AG04449 (cell line): ENCODE measurements around the gene DMD.

Source experiments
- CTCF ChIA-PET: fragments of 350-600 bp; formaldehyde crosslinking; extraction: SDS; loops from one replicate; lab custom pipeline; 2021; ENCODE audit warnings: antibody characterized with exemption; lab: Yijun Ruan, JAX
- POLR2A ChIA-PET: fragments of 400-600, 350-600 bp; formaldehyde crosslinking; extraction: SDS; loops from one replicate; lab custom pipeline; 2020; ENCODE audit warnings: antibody characterized with exemption, inconsistent platforms; lab: Yijun Ruan, JAX
- DNase-seq: peaks from one replicate; pipeline ENCODE4 v3.0.0-alpha.2; 2010; ENCODE audit warnings: low read depth, low spot score
- H3K4me3 ChIP-seq: 2 replicates; pipeline ENCODE4 v1.5.1; 2011; ENCODE audit warnings: low read depth, mild to moderate bottlenecking, control low read depth, low read length
- TF ChIP-seq, protein P1 (sequence below): IDR thresholded peaks from one replicate; pipeline ENCODE4 v1.5.1; 2011; ENCODE audit warnings: mild to moderate bottlenecking, moderate library complexity, low read length, control low read depth, inconsistent platforms; ENCODE audit not compliant: insufficient read depth; ENCODE audit errors: missing control alignments

Gene DMD

DNA sequence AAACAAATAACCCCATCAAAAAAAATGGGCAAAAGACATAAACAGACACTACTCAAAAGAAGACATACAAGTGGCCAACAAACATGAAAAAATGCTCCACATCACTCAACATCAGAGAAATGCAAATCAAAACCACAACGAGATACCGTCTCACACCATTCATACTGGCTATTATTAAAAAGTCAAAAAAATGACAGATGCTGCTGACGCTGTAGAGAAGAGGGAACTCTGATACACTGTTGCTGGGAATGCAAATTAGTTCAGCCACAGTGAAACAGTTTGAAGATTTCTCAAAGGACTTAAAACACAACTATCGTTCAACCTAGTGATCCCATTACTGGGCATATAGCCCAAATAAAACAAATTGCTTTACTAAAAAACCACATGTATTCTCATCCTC is 1468.3 kb downstream of the DMD start:
- TF ChIP-seq, protein P1, sequence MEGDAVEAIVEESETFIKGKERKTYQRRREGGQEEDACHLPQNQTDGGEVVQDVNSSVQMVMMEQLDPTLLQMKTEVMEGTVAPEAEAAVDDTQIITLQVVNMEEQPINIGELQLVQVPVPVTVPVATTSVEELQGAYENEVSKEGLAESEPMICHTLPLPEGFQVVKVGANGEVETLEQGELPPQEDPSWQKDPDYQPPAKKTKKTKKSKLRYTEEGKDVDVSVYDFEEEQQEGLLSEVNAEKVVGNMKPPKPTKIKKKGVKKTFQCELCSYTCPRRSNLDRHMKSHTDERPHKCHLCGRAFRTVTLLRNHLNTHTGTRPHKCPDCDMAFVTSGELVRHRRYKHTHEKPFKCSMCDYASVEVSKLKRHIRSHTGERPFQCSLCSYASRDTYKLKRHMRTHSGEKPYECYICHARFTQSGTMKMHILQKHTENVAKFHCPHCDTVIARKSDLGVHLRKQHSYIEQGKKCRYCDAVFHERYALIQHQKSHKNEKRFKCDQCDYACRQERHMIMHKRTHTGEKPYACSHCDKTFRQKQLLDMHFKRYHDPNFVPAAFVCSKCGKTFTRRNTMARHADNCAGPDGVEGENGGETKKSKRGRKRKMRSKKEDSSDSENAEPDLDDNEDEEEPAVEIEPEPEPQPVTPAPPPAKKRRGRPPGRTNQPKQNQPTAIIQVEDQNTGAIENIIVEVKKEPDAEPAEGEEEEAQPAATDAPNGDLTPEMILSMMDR = no peak
- ChIA-PET CTCF (no interaction called here), POLR2A (no interaction called here)
- no peak overlapping the region for H3K4me3 ChIP-seq
- no peak for DNase-seq

DNA sequence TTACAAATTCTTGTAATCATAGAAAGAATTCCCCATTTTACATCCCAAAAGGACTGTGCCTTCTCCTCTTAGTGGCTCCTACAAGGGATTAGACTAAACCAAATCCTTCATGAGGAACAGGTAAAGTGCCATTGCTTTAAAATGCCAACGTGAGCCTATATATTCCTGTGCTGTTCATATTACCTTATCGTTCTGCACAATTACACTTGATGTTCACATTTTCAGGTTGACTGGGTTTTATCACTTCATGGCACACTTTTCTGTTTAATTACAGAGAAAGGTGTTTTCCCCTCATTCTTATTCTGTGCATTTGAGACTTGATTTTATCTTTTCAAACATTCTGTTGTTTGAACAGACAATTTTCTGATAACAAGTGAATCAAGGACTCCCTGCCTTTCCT is 1493.9 kb downstream of the DMD start:
- TF ChIP-seq, protein P1 = no peak
- ChIA-PET POLR2A (no interaction called here), CTCF (no interaction called here)
- no peak overlapping the region for H3K4me3 ChIP-seq
- no peak for DNase-seq

DNA sequence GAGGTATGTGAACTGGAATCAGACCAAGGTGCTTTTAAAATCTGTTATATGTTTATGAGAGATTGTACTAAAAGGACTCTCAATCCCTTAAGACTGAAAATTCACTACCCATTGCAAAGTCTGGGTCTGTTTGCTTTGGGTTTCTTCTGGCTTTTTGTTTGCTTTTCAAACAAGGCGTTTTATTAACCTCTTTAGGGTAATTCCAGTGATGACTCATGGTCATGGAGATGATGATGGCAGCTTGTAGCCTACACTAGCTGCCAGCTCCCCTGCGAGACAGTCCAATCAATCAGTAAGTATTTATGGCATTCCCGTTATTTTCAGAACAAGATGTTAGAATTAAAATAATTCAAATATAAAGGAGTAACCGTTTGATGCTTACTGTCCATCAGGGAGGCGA is 1495.7 kb downstream of the DMD start:
- DNase-seq = no peak
- no peak overlapping the region for H3K4me3 ChIP-seq
- ChIA-PET CTCF (no interaction called here), POLR2A (no interaction called here)
- TF ChIP-seq, protein P1 = no peak

DNA sequence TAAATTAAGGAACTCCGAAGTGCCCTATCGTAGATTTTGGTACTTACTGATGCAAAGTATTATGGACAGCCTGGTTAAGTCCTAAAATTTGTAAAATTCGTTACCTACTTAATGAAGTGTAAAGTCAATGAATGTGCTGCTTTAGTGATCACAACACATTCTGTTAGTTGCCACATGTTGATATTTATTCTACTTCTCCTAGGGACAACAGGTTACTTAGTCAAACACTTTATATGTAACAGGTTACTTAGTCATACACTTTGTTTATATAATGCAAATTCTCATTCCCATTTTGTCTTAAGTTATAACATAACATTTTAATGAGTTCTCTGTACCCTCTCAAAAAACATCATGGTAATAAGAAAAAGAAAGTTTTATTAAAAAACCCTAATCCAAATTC is 1496.6 kb downstream of the DMD start:
- H3K4me3 ChIP-seq = no peak overlapping the region
- ChIA-PET CTCF (no interaction called here), POLR2A (no interaction called here)
- DNase-seq = no peak
- TF ChIP-seq, protein P1 = no peak

DNA sequence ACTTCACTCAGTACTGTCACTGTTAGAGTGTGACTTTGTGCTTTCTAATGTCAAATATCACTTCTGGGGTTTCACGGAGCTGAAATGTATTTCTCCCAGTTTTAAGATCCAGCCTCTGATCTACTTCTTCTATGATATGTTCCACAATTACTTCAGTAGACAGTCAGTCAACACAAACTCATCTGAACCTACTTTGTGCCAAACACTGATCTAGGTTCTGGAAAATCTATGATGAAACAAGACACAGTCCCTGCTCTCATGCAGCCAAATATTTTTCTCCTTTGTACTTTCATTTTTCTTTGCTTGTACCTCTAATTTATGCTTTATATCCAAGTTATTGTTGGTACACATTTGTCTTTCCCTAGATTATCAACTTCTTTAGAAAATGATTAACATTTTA is 1498.2 kb downstream of the DMD start:
- CTCF ChIA-PET = no interaction called here
- DNase-seq = no peak
- POLR2A ChIA-PET = no interaction called here
- no peak overlapping the region for H3K4me3 ChIP-seq
- TF ChIP-seq, protein P1 = no peak

DNA sequence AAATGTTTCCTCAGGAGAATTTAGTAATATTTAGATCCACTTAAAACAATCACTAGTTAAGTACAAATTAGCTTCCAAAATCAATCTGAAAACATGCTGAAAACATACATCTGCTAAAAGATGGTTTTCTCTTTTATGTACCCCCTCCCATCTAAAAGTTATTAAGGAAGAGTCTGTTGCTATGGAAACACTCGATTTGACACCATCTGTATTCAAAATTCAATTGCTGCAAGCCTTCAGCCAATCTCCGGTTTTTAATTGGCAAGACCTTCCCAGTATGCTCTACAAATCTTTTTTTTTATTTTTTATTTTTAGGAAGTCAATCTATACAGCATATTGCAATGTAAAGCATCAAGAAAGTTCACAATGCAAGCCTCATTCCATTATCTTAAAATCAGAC is 1500.2 kb downstream of the DMD start:
- DNase-seq = no peak
- TF ChIP-seq, protein P1 = no peak
- POLR2A ChIA-PET = no interaction called here
- CTCF ChIA-PET = no interaction called here
- H3K4me3 ChIP-seq = no peak overlapping the region
